ENCODE results near the gene IDH2. TPM values are rescaled to one million over a fixed set of nuclear protein-coding genes. Genes with fewer than 3 reads are reported as not detected.

Gene IDH2
- total RNA-seq, 1 experiment from 2014 or later = 48.1 TPM

DNA sequence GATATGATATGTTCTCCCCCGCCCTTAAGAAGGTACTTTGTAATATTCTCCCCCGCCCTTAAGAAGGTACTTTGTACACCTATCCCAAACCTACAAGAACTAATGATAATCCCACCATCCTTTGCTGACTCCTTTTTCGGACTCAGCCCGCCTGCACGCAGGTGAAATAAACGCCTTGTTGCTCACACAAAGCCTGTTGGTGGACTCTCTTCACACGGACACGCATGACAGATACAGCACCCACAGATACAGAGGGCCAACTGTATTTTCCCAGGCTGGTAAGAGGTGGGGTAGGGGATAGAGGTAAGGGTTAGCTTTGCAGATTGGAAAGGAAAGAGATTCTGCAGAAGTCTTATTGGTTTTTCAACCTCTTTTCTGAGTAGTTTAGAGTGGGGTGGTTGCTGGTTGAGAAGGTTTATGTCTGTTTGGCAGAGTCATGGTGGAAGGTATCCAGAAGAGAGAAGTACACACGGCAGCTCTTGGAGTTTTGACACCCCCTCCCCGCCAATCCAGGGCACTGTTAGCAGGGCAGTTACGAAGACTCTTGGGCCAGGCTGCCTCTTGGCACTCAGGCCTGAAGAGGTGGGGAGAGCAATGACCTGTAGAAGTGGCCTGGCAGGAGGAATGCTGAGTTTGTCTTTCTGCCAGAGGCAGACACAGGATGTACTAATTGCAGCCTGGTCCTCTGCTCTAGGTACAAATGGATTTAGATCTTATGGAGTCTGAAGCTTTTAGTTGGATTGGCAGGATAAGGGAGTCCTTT, 36.0 kb upstream of the IDH2 start:
- POLR2A ChIA-PET = no interaction called here
- RAD21 ChIA-PET (ENCODE audit: low non-redundant PET in 1 of 2, low total read pairs in 2 of 2, uncharacterized antibody in 2 of 2, unreplicated experiment in 2 of 2) = no interaction called here
- H4K20me1 ChIP-seq (ENCODE audit: insufficient read depth) = no peaks in the 10 kb centered on the region
- H3K9me2 ChIP-seq (ENCODE audit: insufficient read depth) = no peaks in the 10 kb centered on the region
- BruUV-seq (replicated peaks) = no TSS peak
- H3K79me2 ChIP-seq (ENCODE audit: insufficient read depth, low read length) = no peaks in the 10 kb centered on the region
- no peak overlapping the region for H3K4me2 ChIP-seq (ENCODE audit: low read length)
- no peak for DNase-seq (ENCODE audit: low read depth, low spot score)
- no peak overlapping the region for H3K9ac ChIP-seq (ENCODE audit: low read length)
- H3K9me3 ChIP-seq (ENCODE audit: control insufficient read depth in 1 of 2, insufficient read depth in 1 of 2, low read depth in 1 of 2, low read length in 2 of 2) = no peaks in the 10 kb centered on the region
- H3K36me3 ChIP-seq (ENCODE audit: control insufficient read depth in 1 of 2, insufficient read depth in 2 of 2, low read length in 2 of 2) = no peaks in the 10 kb centered on the region
- no peak for TF ChIP-seq CTCF (IDR thresholded peaks at IDR 0.05 in 2 of 3, conservative IDR thresholded peaks at IDR 0.05 in 1 of 3; ENCODE audit: borderline replicate concordance in 1 of 3, insufficient read depth in 1 of 3, low read depth in 2 of 3, low read length in 2 of 3)
- TF ChIP-seq, protein P1, sequence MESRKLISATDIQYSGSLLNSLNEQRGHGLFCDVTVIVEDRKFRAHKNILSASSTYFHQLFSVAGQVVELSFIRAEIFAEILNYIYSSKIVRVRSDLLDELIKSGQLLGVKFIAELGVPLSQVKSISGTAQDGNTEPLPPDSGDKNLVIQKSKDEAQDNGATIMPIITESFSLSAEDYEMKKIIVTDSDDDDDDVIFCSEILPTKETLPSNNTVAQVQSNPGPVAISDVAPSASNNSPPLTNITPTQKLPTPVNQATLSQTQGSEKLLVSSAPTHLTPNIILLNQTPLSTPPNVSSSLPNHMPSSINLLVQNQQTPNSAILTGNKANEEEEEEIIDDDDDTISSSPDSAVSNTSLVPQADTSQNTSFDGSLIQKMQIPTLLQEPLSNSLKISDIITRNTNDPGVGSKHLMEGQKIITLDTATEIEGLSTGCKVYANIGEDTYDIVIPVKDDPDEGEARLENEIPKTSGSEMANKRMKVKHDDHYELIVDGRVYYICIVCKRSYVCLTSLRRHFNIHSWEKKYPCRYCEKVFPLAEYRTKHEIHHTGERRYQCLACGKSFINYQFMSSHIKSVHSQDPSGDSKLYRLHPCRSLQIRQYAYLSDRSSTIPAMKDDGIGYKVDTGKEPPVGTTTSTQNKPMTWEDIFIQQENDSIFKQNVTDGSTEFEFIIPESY (IDR thresholded peaks at IDR 0.05; ENCODE audit: extremely low read depth, insufficient replicate concordance, low read length) = no peak
- no peak for TF ChIP-seq CBX3 (IDR thresholded peaks at IDR 0.05; ENCODE audit: low read depth)
- TF ChIP-seq SP1 (IDR thresholded peaks at IDR 0.05; ENCODE audit: low read depth) = no peak
- TF ChIP-seq ZFX (IDR thresholded peaks at IDR 0.05) = no peak
- no peak for TF ChIP-seq RAD21 (IDR thresholded peaks at IDR 0.05; ENCODE audit: low read depth)
- no peak for TF ChIP-seq MAX (IDR thresholded peaks at IDR 0.05)
- TF ChIP-seq YY1 (IDR thresholded peaks at IDR 0.05; ENCODE audit: extremely low read depth, insufficient replicate concordance, low read depth, low read length) = no peak
- no peak for TF ChIP-seq TCF7L2 (IDR thresholded peaks at IDR 0.05; ENCODE audit: borderline replicate concordance, extremely low read depth, insufficient read depth, insufficient read length)
- no peak for TF ChIP-seq EZH2phosphoT487 (IDR thresholded peaks at IDR 0.05; ENCODE audit: borderline replicate concordance)
- no peak for TF ChIP-seq CEBPB (IDR thresholded peaks at IDR 0.05; ENCODE audit: low read depth)
- no peak for TF ChIP-seq ZNF274 (IDR thresholded peaks at IDR 0.05; ENCODE audit: low read depth, low read length)
- TF ChIP-seq, protein P2, sequence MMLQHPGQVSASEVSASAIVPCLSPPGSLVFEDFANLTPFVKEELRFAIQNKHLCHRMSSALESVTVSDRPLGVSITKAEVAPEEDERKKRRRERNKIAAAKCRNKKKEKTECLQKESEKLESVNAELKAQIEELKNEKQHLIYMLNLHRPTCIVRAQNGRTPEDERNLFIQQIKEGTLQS (IDR thresholded peaks at IDR 0.05) = no peak
- TF ChIP-seq EGR1 (IDR thresholded peaks at IDR 0.05; ENCODE audit: low read depth) = no peak
- TF ChIP-seq EZH2 (IDR thresholded peaks at IDR 0.05) = no peak
- no peak for TF ChIP-seq POLR2A (IDR thresholded peaks at IDR 0.05; ENCODE audit: borderline replicate concordance, extremely low read depth, insufficient read depth, insufficient read length)
- no peak for TF ChIP-seq ELF1 (IDR thresholded peaks at IDR 0.05; ENCODE audit: borderline replicate concordance, low read depth)
- TF ChIP-seq FOSL1 (IDR thresholded peaks at IDR 0.05; ENCODE audit: low read depth) = no peak
- CTCF ChIA-PET = no interaction called here
- no peak overlapping the region for H3K4me3 ChIP-seq (replicated peaks in 1 of 2; ENCODE audit: low read depth in 1 of 2, low read length in 2 of 2)
- H3K27me3 ChIP-seq (ENCODE audit: insufficient read depth, low read length) = no peaks in the 10 kb centered on the region
- peaks cover 0 to 4% of the 10 kb centered on the region in 2 experiments; a peak in 3 of 4 replicates for H3K4me1 ChIP-seq (ENCODE audit: control insufficient read depth in 1 of 2, insufficient read depth in 2 of 2, low read length in 2 of 2)
- ATAC-seq = no peak
- no peak overlapping the region for H3K27ac ChIP-seq (ENCODE audit: low read depth, low read length)
- intact Hi-C loops (cut with micrococcal nuclease) = no loop called here
- H2AFZ ChIP-seq (ENCODE audit: low read depth, low read length, poor library complexity, severe bottlenecking) = no peak overlapping the region
